Measurements from ENCODE around the gene MCM9.

DNA sequence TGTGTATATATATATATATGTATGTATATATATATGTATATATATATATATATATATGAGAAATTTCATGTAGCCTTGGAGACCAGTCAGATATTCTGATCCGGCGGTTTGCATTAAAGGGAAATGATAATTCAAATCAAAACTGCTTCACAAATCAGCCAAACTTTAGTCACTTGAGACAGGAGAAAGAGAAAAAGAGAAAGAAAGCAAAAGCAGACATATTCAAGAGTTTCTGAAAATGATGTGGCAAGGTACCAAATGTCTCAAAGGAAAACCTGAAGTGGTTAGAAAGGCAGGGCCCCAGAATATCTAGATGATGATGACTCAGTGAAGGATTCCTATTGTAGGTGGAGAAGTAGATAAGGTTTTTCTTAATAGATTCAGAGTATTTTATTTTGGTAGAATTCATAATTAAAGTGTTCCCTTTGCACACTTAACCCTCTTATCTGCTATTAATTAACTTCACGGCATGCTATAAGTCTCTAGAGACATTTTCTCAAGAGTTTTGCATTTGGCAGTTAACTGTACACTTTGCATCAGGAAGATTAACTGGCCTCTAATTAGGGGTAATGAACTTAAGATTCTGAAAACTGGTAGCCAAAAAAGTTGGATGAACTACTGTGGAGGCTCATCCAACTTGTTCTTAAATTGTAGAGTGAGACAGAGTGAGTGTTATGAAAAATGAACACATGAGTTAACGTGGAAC lies 91.1 kb downstream of the MCM9 start:
- TF ChIP-seq POLR2A (IDR thresholded peaks at IDR 0.05), result no peak
- TF ChIP-seq, protein P1, sequence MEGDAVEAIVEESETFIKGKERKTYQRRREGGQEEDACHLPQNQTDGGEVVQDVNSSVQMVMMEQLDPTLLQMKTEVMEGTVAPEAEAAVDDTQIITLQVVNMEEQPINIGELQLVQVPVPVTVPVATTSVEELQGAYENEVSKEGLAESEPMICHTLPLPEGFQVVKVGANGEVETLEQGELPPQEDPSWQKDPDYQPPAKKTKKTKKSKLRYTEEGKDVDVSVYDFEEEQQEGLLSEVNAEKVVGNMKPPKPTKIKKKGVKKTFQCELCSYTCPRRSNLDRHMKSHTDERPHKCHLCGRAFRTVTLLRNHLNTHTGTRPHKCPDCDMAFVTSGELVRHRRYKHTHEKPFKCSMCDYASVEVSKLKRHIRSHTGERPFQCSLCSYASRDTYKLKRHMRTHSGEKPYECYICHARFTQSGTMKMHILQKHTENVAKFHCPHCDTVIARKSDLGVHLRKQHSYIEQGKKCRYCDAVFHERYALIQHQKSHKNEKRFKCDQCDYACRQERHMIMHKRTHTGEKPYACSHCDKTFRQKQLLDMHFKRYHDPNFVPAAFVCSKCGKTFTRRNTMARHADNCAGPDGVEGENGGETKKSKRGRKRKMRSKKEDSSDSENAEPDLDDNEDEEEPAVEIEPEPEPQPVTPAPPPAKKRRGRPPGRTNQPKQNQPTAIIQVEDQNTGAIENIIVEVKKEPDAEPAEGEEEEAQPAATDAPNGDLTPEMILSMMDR (IDR thresholded peaks at IDR 0.05), result no peak

Measured in adrenal gland (tissue), 5 donors.